Measurements from ENCODE around the gene SLC16A13. TPM values are rescaled to one million over a fixed set of nuclear protein-coding genes. Genes with fewer than 3 reads are reported as not detected.
A peak's percentile ranks its signal among the peaks of the same experiment; 100 is the strongest.

Gene SLC16A13
- total and polyA plus RNA-seq, 2 of the 8 experiments (the other 6 are each of a cell fraction or from before 2014, with no cell fraction given): 5.4 to 5.8 TPM

DNA sequence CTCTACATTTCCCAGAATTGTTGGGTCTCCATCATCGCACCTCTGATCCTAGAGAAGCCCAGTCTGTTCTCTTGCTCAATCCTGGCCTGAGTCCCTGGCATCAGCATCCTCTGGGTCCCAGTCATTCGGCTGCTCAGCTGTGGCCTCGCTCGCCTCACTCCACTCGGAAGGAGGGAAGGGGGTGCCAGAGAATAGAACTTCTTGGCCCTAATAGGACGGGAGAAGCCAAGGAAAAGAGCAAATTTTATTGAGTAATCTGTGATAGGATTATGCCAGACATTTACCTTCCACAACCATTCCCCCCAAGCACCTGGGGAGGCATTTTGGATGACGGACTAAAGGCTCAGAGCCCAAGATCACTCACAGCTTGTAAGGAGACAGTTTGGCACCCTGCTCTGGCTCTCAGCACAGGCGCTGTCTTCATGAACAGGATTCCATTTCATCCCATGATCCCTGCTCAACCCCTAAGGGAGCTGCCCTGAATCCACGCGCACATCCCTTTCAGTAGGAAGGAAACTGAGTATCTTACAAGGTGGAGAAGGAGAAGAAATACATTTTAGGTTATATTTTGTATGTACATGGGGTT is 44.7 kb downstream of the SLC16A13 start:
- FAIRE-seq: no peak
- H2BK120ac ChIP-seq (replicated peaks; ENCODE audit: low read depth, low read length): no peak overlapping the region
- POLR2A ChIA-PET (ENCODE audit: partially characterized antibody): interaction anchor here (1.6 kb wide), 1 partner anchor 10 kb away, joined by 5 read pairs; no protein-coding TSS in a partner anchor
- TF ChIP-seq TBP (IDR thresholded peaks at IDR 0.05; ENCODE audit: low read depth, low read length) (no peak), CTCF (IDR thresholded peaks at IDR 0.05; ENCODE audit: control extremely low read depth in 1 of 3, insufficient read depth in 1 of 3, low read depth in 1 of 3, low read length in 3 of 3) (no peak), TAF7 (optimal IDR thresholded peaks at IDR 0.05; ENCODE audit: borderline replicate concordance, low read depth, low read length) (no peak), SIRT6 (IDR thresholded peaks at IDR 0.05; ENCODE audit: low read length) (no peak), NRF1 (IDR thresholded peaks at IDR 0.05; ENCODE audit: low read depth, low read length) (no peak), RBBP5 (IDR thresholded peaks at IDR 0.05; ENCODE audit: borderline replicate concordance, low read depth, low read length) (no peak), JUN (IDR thresholded peaks at IDR 0.05; ENCODE audit: low read depth, low read length) (no peak), BACH1 (IDR thresholded peaks at IDR 0.05; ENCODE audit: low read length) (no peak), SIX5 (IDR thresholded peaks at IDR 0.05; ENCODE audit: low read depth, low read length) (no peak), RAD21 (IDR thresholded peaks at IDR 0.05 in 1 of 2, conservative IDR thresholded peaks at IDR 0.05 in 1 of 2; ENCODE audit: low read depth in 2 of 2, low read length in 2 of 2) (no peak), MAFK (IDR thresholded peaks at IDR 0.05; ENCODE audit: low read depth, low read length) (no peak)

More for the DNA sequence above, 44.7 kb downstream of the SLC16A13 start:
- Histone ChIP-seq H2BK5ac (ENCODE audit: low read depth, low read length) (no peak overlapping the region), H3K23me2 (ENCODE audit: low read depth, low read length) (no peaks in the 10 kb centered on the region), H2BK20ac (ENCODE audit: low read length) (no peak overlapping the region), H3K9ac (replicated peaks in 1 of 4; ENCODE audit: extremely low read depth in 1 of 4, low read depth in 3 of 4, low read length in 3 of 4) (no peak overlapping the region), H3K36me3 (ENCODE audit: control insufficient read depth in 2 of 4, insufficient read depth in 4 of 4, low read length in 3 of 4) (no peaks in the 10 kb centered on the region), H3K79me2 (ENCODE audit: control insufficient read depth in 1 of 2, insufficient read depth in 2 of 2, low read length in 2 of 2) (no peaks in the 10 kb centered on the region), H3K23ac (ENCODE audit: insufficient read length) (no peak overlapping the region), H3K18ac (ENCODE audit: extremely low read depth, low read length) (no peak overlapping the region; the same call in 1 of the 2 replicates), H2AK5ac (ENCODE audit: low read depth, low read length) (no peak overlapping the region), H4K8ac (ENCODE audit: extremely low read depth, insufficient read depth, low read length) (no peak overlapping the region), H3K56ac (replicated peaks; ENCODE audit: insufficient read length, low read depth, low read length) (no peak overlapping the region), H3K14ac (ENCODE audit: insufficient read length) (no peak overlapping the region), H2AFZ (ENCODE audit: low read length) (peak overlapping the region; percentile 39; the same call in 1 of the 2 replicates), H2BK15ac (ENCODE audit: low read length) (no peak overlapping the region), H4K5ac (ENCODE audit: insufficient read length, low read depth, low read length) (no peak overlapping the region), H3K79me1 (ENCODE audit: low read depth, low read length) (no peaks in the 10 kb centered on the region), H3K27me3 (replicated peaks in 1 of 4; ENCODE audit: control insufficient read depth in 3 of 4, extremely low read depth in 1 of 4, insufficient read depth in 3 of 4, low read length in 3 of 4) (no peaks in the 10 kb centered on the region), H4K20me1 (replicated peaks in 1 of 2; ENCODE audit: control insufficient read depth in 1 of 2, insufficient read depth in 2 of 2, low read length in 2 of 2) (no peaks in the 10 kb centered on the region), H3K4ac (replicated peaks; ENCODE audit: insufficient read length, low read depth, low read length) (no peak overlapping the region), H3K9me3 (ENCODE audit: insufficient read depth in 2 of 2, low read depth in 1 of 2, low read length in 1 of 2) (no peaks in the 10 kb centered on the region), H3K27ac (ENCODE audit: low read depth, low read length) (no peak overlapping the region), H4K91ac (replicated peaks; ENCODE audit: insufficient read length, low read length) (no peak overlapping the region), H3K4me1 (replicated peaks in 1 of 4; ENCODE audit: control insufficient read depth in 3 of 4, insufficient read depth in 4 of 4, low read length in 3 of 4) (no peaks in the 10 kb centered on the region), H3K4me2 (ENCODE audit: insufficient read depth in 1 of 2, low read depth in 2 of 2, low read length in 2 of 2) (no peak overlapping the region), H3K4me3 (ENCODE audit: extremely low read depth in 1 of 4, insufficient read depth in 2 of 4, low read depth in 3 of 4, low read length in 4 of 4) (no peak overlapping the region), H2BK12ac (ENCODE audit: low read depth, low read length) (no peak overlapping the region)
- no peak for DNase-seq (ENCODE audit: low read depth in 1 of 2, low spot score in 2 of 2)
- 94% methylated on average over 10 of the region's 10 CpGs; no CpG with 5 or more reads in 1 of the 2 experiments for WGBS, 2 experiments (ENCODE audit: extremely low coverage in 1 of 2, insufficient coverage in 1 of 2, insufficient read length in 1 of 2, insufficient replicate concordance in 2 of 2, low coverage in 1 of 2, low lambda C conversion rate in 2 of 2, missing lambda C conversion rate in 1 of 2)
- CTCF ChIA-PET (ENCODE audit: partially characterized antibody): interaction anchor here (0.6 to 1.4 kb wide), 4 partner anchors 28 to 57 kb away, joined by 3 read pairs; no protein-coding TSS in a partner anchor

Measured in H1 (cell line).